ENCODE measurements around the gene S100A6. TPM values are rescaled to one million over a fixed set of nuclear protein-coding genes. Genes with fewer than 3 reads are reported as not detected.
A peak's percentile ranks its signal among the peaks of the same experiment; 100 is the strongest.

The S100A6 gene
- polyA plus RNA-seq, 2 donors = 936 to 2,978 TPM

DNA sequence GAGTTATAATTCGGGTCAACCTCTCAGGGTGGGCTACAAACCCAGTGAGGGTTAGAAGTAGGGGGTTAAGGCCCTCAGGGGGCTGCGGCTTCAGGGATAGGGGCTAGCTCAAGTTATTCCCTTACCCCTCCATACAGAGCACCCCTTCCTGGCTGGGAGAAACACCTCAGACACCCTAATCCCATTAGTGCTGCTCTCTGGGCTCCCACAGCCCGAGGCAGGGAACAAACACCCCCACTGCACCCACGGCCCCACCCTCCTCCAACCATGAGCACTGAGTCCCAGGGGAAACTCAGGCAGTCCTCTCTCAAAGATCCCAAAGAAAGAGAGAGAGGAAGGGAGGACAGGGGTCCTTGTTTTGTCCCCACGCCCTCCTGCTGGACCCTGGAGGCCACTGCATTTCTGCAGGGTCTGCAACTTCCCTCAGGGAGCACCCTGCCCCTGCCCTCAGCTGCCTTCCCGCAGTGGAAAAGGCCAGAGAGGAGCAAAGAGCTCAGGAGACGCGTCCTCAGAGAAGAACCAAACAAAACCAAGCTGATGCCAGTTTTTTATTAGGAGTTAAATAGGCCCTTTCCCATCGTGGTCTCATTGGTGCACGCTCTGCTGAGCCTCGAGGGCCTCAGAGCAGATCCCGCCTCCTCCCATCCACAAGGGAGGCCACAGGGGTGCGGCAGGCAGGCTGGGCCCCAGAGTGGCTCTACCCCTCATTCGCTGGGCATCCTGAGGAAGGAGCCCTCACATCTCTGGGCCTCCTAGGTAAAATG is 11.2 kb upstream of the S100A6 start:
- Histone ChIP-seq H3K4me3 (ENCODE audit: low read depth in 1 of 2, low read length in 2 of 2) (no peak overlapping the region), H3K4me1 (ENCODE audit: control insufficient read depth in 2 of 2, insufficient read depth in 2 of 2, low read length in 1 of 2) (peaks cover 28 to 66% of the 10 kb centered on the region in 2 donors), H3K27ac (ENCODE audit: low read depth in 2 of 2, low read length in 1 of 2) (peak overlapping the region; percentile 91 to 99), H3K9me3 (ENCODE audit: control insufficient read depth in 2 of 2, insufficient read depth in 1 of 2, low read depth in 1 of 2, low read length in 1 of 2) (no peaks in the 10 kb centered on the region), H3K27me3 (ENCODE audit: control insufficient read depth in 1 of 2, insufficient read depth in 2 of 2, low read length in 2 of 2) (no peaks in the 10 kb centered on the region), H3K36me3 (ENCODE audit: control insufficient read depth in 2 of 2, insufficient read depth in 2 of 2, low read length in 1 of 2) (peaks cover 0 to 4% of the 10 kb centered on the region in 2 donors)
- whole genome bisulfite sequencing, 2 donors = 56% methylated on average over 14 of the region's 14 CpGs

GRCh38 chr1:153546371-153546770 is 10.6 kb upstream of the S100A6 start:
- Histone ChIP-seq H3K4me3 (ENCODE audit: low read depth in 1 of 2, low read length in 2 of 2) (no peak overlapping the region), H3K27me3 (ENCODE audit: control insufficient read depth in 1 of 2, insufficient read depth in 2 of 2, low read length in 2 of 2) (no peaks in the 10 kb centered on the region), H3K27ac (ENCODE audit: low read depth in 2 of 2, low read length in 1 of 2) (peak overlapping the region; percentile 91 to 99), H3K9me3 (ENCODE audit: control insufficient read depth in 2 of 2, insufficient read depth in 1 of 2, low read depth in 1 of 2, low read length in 1 of 2) (no peaks in the 10 kb centered on the region), H3K4me1 (ENCODE audit: control insufficient read depth in 2 of 2, insufficient read depth in 2 of 2, low read length in 1 of 2) (peaks cover 28 to 66% of the 10 kb centered on the region in 2 donors), H3K36me3 (ENCODE audit: control insufficient read depth in 2 of 2, insufficient read depth in 2 of 2, low read length in 1 of 2) (peaks cover 0 to 4% of the 10 kb centered on the region in 2 donors)
- WGBS, 2 donors = 80 to 81% methylated on average over 8 of the region's 8 CpGs

- peaks cover 31 to 70% of the 10 kb centered on the region in 2 donors for H3K4me1 ChIP-seq (ENCODE audit: control insufficient read depth in 2 of 2, insufficient read depth in 2 of 2, low read length in 1 of 2)
- H3K27me3 ChIP-seq (ENCODE audit: control insufficient read depth in 1 of 2, insufficient read depth in 2 of 2, low read length in 2 of 2) = no peaks in the 10 kb centered on the region
- 20 to 29% methylated on average over 19 of the region's 19 CpGs for WGBS, 2 donors
- H3K4me3 ChIP-seq (ENCODE audit: low read depth in 1 of 2, low read length in 2 of 2) = peak within 1 kb of the TSS; percentile 26 to 48
- peak within 1 kb of the TSS; percentile 91 to 99 for H3K27ac ChIP-seq (ENCODE audit: low read depth in 2 of 2, low read length in 1 of 2)
- peaks cover 0 to 4% of the 10 kb centered on the region in 2 donors for H3K36me3 ChIP-seq (ENCODE audit: control insufficient read depth in 2 of 2, insufficient read depth in 2 of 2, low read length in 1 of 2)
- H3K9me3 ChIP-seq (ENCODE audit: control insufficient read depth in 2 of 2, insufficient read depth in 1 of 2, low read depth in 1 of 2, low read length in 1 of 2) = no peaks in the 10 kb centered on the region
Measured at GRCh38 chr1:153545067-153546055, 9.6 kb upstream of the S100A6 start, which contains the start of gene S100A4. S100A4 (minus strand) TSS chr1:153545806; CDS start chr1:153544794, 1,012 bp downstream.

DNA sequence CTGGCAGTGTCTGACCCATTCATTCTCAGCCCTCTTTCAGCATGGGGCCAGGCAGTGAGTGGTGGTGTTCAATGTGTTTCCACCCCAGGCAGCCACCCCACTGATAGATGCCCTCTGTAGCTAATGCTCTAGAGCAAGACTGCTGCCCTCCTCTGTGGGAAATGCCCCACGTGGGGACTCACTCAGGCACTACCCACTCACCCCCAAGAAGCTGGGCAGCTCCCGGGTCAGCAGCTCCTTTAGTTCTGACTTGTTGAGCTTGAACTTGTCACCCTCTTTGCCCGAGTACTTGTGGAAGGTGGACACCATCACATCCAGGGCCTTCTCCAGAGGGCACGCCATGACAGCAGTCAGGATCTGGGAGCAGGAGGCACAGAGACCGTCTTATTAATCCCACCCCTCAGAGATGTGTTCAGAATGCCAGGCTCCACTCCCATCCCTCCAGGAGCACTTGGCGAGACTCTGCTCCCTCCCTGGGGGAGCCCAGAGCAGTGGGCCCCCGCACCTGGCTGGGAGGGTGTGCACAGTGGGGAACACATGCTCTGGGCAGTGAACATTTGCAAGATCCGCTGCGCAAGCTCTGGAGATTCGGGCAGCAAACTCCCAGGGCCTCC is 8.8 kb upstream of the S100A6 start:
- H3K36me3 ChIP-seq (ENCODE audit: control insufficient read depth in 2 of 2, insufficient read depth in 2 of 2, low read length in 1 of 2) = peaks cover 0 to 4% of the 10 kb centered on the region in 2 donors
- H3K27me3 ChIP-seq (ENCODE audit: control insufficient read depth in 1 of 2, insufficient read depth in 2 of 2, low read length in 2 of 2) = no peaks in the 10 kb centered on the region
- 16 to 33% methylated on average over 10 of the region's 10 CpGs for whole genome bisulfite sequencing, 2 donors
- no peaks in the 10 kb centered on the region for H3K9me3 ChIP-seq (ENCODE audit: control insufficient read depth in 2 of 2, insufficient read depth in 1 of 2, low read depth in 1 of 2, low read length in 1 of 2)
- peak overlapping the region; percentile 26 to 48 for H3K4me3 ChIP-seq (ENCODE audit: low read depth in 1 of 2, low read length in 2 of 2)
- peak overlapping the region; percentile 91 to 99 for H3K27ac ChIP-seq (ENCODE audit: low read depth in 2 of 2, low read length in 1 of 2)
- H3K4me1 ChIP-seq (ENCODE audit: control insufficient read depth in 2 of 2, insufficient read depth in 2 of 2, low read length in 1 of 2) = peaks cover 27 to 64% of the 10 kb centered on the region in 2 donors

GRCh38 chr1:153543736-153544135 is 7.9 kb upstream of the S100A6 start:
- Histone ChIP-seq H3K9me3 (ENCODE audit: control insufficient read depth in 2 of 2, insufficient read depth in 1 of 2, low read depth in 1 of 2, low read length in 1 of 2) (no peaks in the 10 kb centered on the region), H3K4me3 (ENCODE audit: low read depth in 1 of 2, low read length in 2 of 2) (no peak overlapping the region), H3K4me1 (ENCODE audit: control insufficient read depth in 2 of 2, insufficient read depth in 2 of 2, low read length in 1 of 2) (peaks cover 23 to 57% of the 10 kb centered on the region in 2 donors), H3K27me3 (ENCODE audit: control insufficient read depth in 1 of 2, insufficient read depth in 2 of 2, low read length in 2 of 2) (no peaks in the 10 kb centered on the region), H3K27ac (ENCODE audit: low read depth in 2 of 2, low read length in 1 of 2) (no peak overlapping the region), H3K36me3 (ENCODE audit: control insufficient read depth in 2 of 2, insufficient read depth in 2 of 2, low read length in 1 of 2) (peaks cover 0 to 4% of the 10 kb centered on the region in 2 donors)
- 70 to 88% methylated on average over 4 of the region's 4 CpGs for WGBS, 2 donors

GRCh38 chr1:153542956-153543711 is 7.3 kb upstream of the S100A6 start:
- Histone ChIP-seq H3K36me3 (ENCODE audit: control insufficient read depth in 2 of 2, insufficient read depth in 2 of 2, low read length in 1 of 2) (peaks cover 0 to 4% of the 10 kb centered on the region in 2 donors), H3K27me3 (ENCODE audit: control insufficient read depth in 1 of 2, insufficient read depth in 2 of 2, low read length in 2 of 2) (no peaks in the 10 kb centered on the region), H3K4me1 (ENCODE audit: control insufficient read depth in 2 of 2, insufficient read depth in 2 of 2, low read length in 1 of 2) (peaks cover 20 to 53% of the 10 kb centered on the region in 2 donors), H3K9me3 (ENCODE audit: control insufficient read depth in 2 of 2, insufficient read depth in 1 of 2, low read depth in 1 of 2, low read length in 1 of 2) (no peaks in the 10 kb centered on the region), H3K4me3 (ENCODE audit: low read depth in 1 of 2, low read length in 2 of 2) (no peak overlapping the region), H3K27ac (ENCODE audit: low read depth in 2 of 2, low read length in 1 of 2) (peak overlapping the region in 1 of 2 donors; percentile 18)
- 73 to 77% methylated on average over 13 of the region's 13 CpGs for WGBS, 2 donors

- Histone ChIP-seq H3K36me3 (ENCODE audit: control insufficient read depth in 2 of 2, insufficient read depth in 2 of 2, low read length in 1 of 2) (no peaks in the 10 kb centered on the region), H3K9me3 (ENCODE audit: control insufficient read depth in 2 of 2, insufficient read depth in 1 of 2, low read depth in 1 of 2, low read length in 1 of 2) (no peaks in the 10 kb centered on the region), H3K27me3 (ENCODE audit: control insufficient read depth in 1 of 2, insufficient read depth in 2 of 2, low read length in 2 of 2) (no peaks in the 10 kb centered on the region), H3K4me1 (ENCODE audit: control insufficient read depth in 2 of 2, insufficient read depth in 2 of 2, low read length in 1 of 2) (peaks cover 11 to 45% of the 10 kb centered on the region in 2 donors), H3K27ac (ENCODE audit: low read depth in 2 of 2, low read length in 1 of 2) (peak overlapping the region in 1 of 2 donors; percentile 26), H3K4me3 (ENCODE audit: low read depth in 1 of 2, low read length in 2 of 2) (no peak overlapping the region)
- 69 to 74% methylated on average over 13 of the region's 13 CpGs for WGBS, 2 donors
Measured at GRCh38 chr1:153541641-153542590, 6.1 kb upstream of the S100A6 start.
